ACHN (cell line): ENCODE results near the gene ABCD1.

ENCODE experiments used
- DNase-seq: peaks from one replicate; pipeline ENCODE4 v3.0.0-alpha.2; 2015
- in situ Hi-C: cut with HindIII; loops from 2 replicates; pipeline ENCODE4 v1.10.0; 2017; ENCODE audit warnings: low sequenced_read_pairs, low pct_ligation_motif_present, low pct_unique_long_range_greater_than_20kb

Gene ABCD1

GRCh38 chrX:153766871-153767673 lies 42.4 kb downstream of the ABCD1 start:
- DNase-seq = no peak
- in situ Hi-C loops = no loop called here

- in situ Hi-C loops = no loop called here
Observed at GRCh38 chrX:153767674-153768055, 43.0 kb downstream of the ABCD1 start.

GRCh38 chrX:153768311-153769157 lies 43.9 kb downstream of the ABCD1 start:
- DNase-seq = no peak
- in situ Hi-C loops = no loop called here

More at GRCh38 chrX:153767674-153768055, 43.0 kb downstream of the ABCD1 start:
- DNase-seq = no peak

- no peak for DNase-seq
- in situ Hi-C loops = no loop called here
Observed at GRCh38 chrX:153769158-153769864, 44.7 kb downstream of the ABCD1 start.

GRCh38 chrX:153769865-153770600 lies 45.4 kb downstream of the ABCD1 start:
- no peak for DNase-seq
- in situ Hi-C loops = no loop called here

- in situ Hi-C loops = no loop called here
- DNase-seq = no peak
Observed at GRCh38 chrX:153770601-153771414, 46.2 kb downstream of the ABCD1 start.

GRCh38 chrX:153771415-153772315 lies 47.0 kb downstream of the ABCD1 start:
- no peak for DNase-seq
- in situ Hi-C loops = no loop called here

- in situ Hi-C loops = no loop called here
- DNase-seq = no peak
Observed at GRCh38 chrX:153772316-153773217, 47.9 kb downstream of the ABCD1 start.

GRCh38 chrX:153773218-153773611 lies 48.6 kb downstream of the ABCD1 start:
- in situ Hi-C loops = no loop called here
- DNase-seq = no peak

GRCh38 chrX:153773741-153774575 lies 49.3 kb downstream of the ABCD1 start:
- in situ Hi-C loops = no loop called here
- no peak for DNase-seq

GRCh38 chrX:153774576-153775292 lies 50.1 kb downstream of the ABCD1 start:
- in situ Hi-C loops = no loop called here
- no peak for DNase-seq

- in situ Hi-C loops = no loop called here
- no peak for DNase-seq
Observed at GRCh38 chrX:153775293-153776119, 50.9 kb downstream of the ABCD1 start.

GRCh38 chrX:153776120-153776599 lies 51.5 kb downstream of the ABCD1 start:
- in situ Hi-C loops = no loop called here
- no peak for DNase-seq

- in situ Hi-C loops = no loop called here
- DNase-seq = no peak
Observed at GRCh38 chrX:153776611-153777045, 52.0 kb downstream of the ABCD1 start.
